ENCODE measurements around the gene SORBS1.

The SORBS1 gene

DNA sequence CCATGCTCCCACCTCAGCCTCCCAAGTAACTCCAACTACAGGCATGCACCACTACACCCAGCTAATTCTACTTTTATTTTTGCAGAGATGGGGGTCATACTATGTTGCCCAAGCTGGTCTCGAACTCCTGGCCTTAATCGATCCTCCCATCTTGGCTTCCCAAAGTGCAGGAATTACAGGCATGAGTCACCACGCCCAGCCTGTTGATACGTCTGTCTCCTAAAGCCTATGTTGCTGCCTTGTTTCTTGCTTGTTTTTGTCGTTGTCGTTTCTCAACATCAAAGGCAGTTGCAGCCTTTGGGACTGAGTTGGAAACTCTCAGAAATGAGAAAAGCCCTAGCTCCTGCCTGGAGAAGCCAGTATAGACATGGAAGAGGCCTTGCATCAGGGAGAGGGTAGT, 49.9 kb downstream of the SORBS1 start:
- Histone ChIP-seq H3K27ac (ENCODE audit: extremely low read depth, low read depth, low read length) (no peak overlapping the region), H3K4me1 (ENCODE audit: control insufficient read depth, insufficient read depth, low read length) (0 out of 2 replicates have a peak, but pooled peaks cover 1% of the 10 kb centered on the region), H3K9me3 (ENCODE audit: control insufficient read depth, insufficient read depth, low read depth, low read length) (no peaks in the 10 kb centered on the region), H3K36me3 (ENCODE audit: control insufficient read depth in 2 of 2, insufficient read depth in 1 of 2, low read length in 2 of 2) (no peaks in the 10 kb centered on the region), H3K4me3 (ENCODE audit: low read depth, low read length) (no peak overlapping the region)
- CTCF ChIA-PET = interaction anchor here (0.6 kb wide), 1 partner anchor 379 kb away, joined by 3 read pairs; no protein-coding TSS in a partner anchor
- TF ChIP-seq ZNF768 (tag by site-specific recombination; IDR thresholded peaks at IDR 0.05) (no peak), SCRT2 (tag by site-specific recombination; IDR thresholded peaks at IDR 0.05) (peak; percentile 91)
- POLR2A ChIA-PET = no interaction called here

DNA sequence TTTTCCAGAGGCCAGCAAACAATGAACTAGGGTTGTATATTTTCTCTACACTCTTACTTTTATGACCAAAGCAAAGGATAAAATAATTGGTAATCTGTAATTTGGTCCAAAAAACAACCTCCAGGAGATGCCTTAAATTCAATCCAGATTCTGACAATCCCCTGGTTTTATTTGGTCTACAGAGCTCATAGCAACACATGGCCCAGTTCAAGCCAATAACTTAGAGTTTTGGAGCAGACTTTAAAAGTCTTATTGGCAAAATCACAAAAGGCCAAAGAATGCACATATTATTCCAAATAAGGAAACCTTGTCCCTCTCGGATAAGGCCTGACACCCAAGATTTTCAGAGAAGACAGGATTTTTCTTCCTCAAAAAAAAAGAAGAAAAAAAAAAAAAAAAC, 51.9 kb downstream of the SORBS1 start:
- Histone ChIP-seq H3K9me3 (ENCODE audit: control insufficient read depth, insufficient read depth, low read depth, low read length) (no peaks in the 10 kb centered on the region), H3K4me1 (ENCODE audit: control insufficient read depth, insufficient read depth, low read length) (peaks cover 10% of the 10 kb centered on the region; the same call in 1 of the 2 replicates), H3K27ac (ENCODE audit: extremely low read depth, low read depth, low read length) (no peak overlapping the region), H3K4me3 (ENCODE audit: low read depth, low read length) (no peak overlapping the region), H3K36me3 (ENCODE audit: control insufficient read depth in 2 of 2, insufficient read depth in 1 of 2, low read length in 2 of 2) (no peaks in the 10 kb centered on the region)
- TF ChIP-seq ZNF239 (tag by site-specific recombination; IDR thresholded peaks at IDR 0.05) = no peak
- TF ChIP-seq SP7 (tag by site-specific recombination; IDR thresholded peaks at IDR 0.05) = no peak
- TF ChIP-seq ZNF394 (tag by site-specific recombination; IDR thresholded peaks at IDR 0.05; ENCODE audit: borderline replicate concordance) = no peak
- TF ChIP-seq ZNF391 (tag by site-specific recombination; IDR thresholded peaks at IDR 0.05; ENCODE audit: borderline replicate concordance, low read depth) = no peak
- no peak for TF ChIP-seq ZBTB17 (tag by site-specific recombination; IDR thresholded peaks at IDR 0.05)
- no peak for TF ChIP-seq ZNF19 (tag by site-specific recombination; IDR thresholded peaks at IDR 0.05; ENCODE audit: low read depth)
- no peak for TF ChIP-seq ZFP37 (tag by site-specific recombination; IDR thresholded peaks at IDR 0.05)
- TF ChIP-seq, protein P1, sequence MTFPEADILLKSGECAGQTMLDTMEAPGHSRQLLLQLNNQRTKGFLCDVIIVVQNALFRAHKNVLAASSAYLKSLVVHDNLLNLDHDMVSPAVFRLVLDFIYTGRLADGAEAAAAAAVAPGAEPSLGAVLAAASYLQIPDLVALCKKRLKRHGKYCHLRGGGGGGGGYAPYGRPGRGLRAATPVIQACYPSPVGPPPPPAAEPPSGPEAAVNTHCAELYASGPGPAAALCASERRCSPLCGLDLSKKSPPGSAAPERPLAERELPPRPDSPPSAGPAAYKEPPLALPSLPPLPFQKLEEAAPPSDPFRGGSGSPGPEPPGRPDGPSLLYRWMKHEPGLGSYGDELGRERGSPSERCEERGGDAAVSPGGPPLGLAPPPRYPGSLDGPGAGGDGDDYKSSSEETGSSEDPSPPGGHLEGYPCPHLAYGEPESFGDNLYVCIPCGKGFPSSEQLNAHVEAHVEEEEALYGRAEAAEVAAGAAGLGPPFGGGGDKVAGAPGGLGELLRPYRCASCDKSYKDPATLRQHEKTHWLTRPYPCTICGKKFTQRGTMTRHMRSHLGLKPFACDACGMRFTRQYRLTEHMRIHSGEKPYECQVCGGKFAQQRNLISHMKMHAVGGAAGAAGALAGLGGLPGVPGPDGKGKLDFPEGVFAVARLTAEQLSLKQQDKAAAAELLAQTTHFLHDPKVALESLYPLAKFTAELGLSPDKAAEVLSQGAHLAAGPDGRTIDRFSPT (tag by site-specific recombination; IDR thresholded peaks at IDR 0.05) = no peak
- no peak for TF ChIP-seq ZNF423 (tag by site-specific recombination; IDR thresholded peaks at IDR 0.05)
- TF ChIP-seq SP3 (tag by site-specific recombination; IDR thresholded peaks at IDR 0.05) = no peak
- TF ChIP-seq BCL11B (tag by site-specific recombination; IDR thresholded peaks at IDR 0.05; ENCODE audit: low read depth) = no peak
- no peak for TF ChIP-seq ZNF610 (tag by site-specific recombination; IDR thresholded peaks at IDR 0.05; ENCODE audit: borderline replicate concordance)
- no peak for TF ChIP-seq KLF7 (tag by site-specific recombination; IDR thresholded peaks at IDR 0.05; ENCODE audit: borderline replicate concordance)
- TF ChIP-seq ZNF514 (tag by site-specific recombination; IDR thresholded peaks at IDR 0.05) = no peak
- no peak for TF ChIP-seq SCRT1 (tag by site-specific recombination; IDR thresholded peaks at IDR 0.05; ENCODE audit: borderline replicate concordance)
- TF ChIP-seq ZNF776 (tag by site-specific recombination; IDR thresholded peaks at IDR 0.05; ENCODE audit: borderline replicate concordance) = no peak
- ChIA-PET POLR2A (interaction anchor here (0.7 kb wide), 1 partner anchor 11 kb away, joined by 5 read pairs; no protein-coding TSS in a partner anchor), CTCF (no interaction called here)

DNA sequence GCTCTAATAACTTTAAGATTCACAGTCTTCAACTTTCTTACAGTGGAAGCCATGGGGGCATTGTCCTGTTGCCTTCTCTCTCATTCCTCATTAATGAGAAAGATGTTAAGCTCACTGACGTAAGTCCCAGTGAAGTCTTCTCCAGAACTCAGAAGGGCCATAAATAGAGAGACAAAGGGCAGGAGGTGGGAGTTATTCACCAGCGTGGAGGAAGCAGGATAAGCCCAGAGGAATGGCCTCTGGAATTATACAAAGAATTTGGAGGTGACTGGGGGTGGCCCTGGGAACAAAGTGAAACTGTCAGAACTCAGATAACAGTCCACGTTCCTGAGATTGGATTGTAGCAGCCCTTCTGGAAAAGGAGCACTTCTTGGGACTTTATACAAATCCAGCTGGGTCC, 52.4 kb downstream of the SORBS1 start:
- no peak overlapping the region for H3K27ac ChIP-seq (ENCODE audit: extremely low read depth, low read depth, low read length)
- no peaks in the 10 kb centered on the region for H3K36me3 ChIP-seq (ENCODE audit: control insufficient read depth in 2 of 2, insufficient read depth in 1 of 2, low read length in 2 of 2)
- peaks cover 10% of the 10 kb centered on the region; the same call in 1 of the 2 replicates for H3K4me1 ChIP-seq (ENCODE audit: control insufficient read depth, insufficient read depth, low read length)
- ChIA-PET CTCF (interaction anchor here (0.7 kb wide), 2 partner anchors 39 to 135 kb away, joined by 3 to 4 read pairs; no protein-coding TSS in a partner anchor), POLR2A (interaction anchor here (0.7 kb wide), 1 partner anchor 11 kb away, joined by 5 read pairs; no protein-coding TSS in a partner anchor)
- no peaks in the 10 kb centered on the region for H3K9me3 ChIP-seq (ENCODE audit: control insufficient read depth, insufficient read depth, low read depth, low read length)
- H3K4me3 ChIP-seq (ENCODE audit: low read depth, low read length) = no peak overlapping the region
- TF ChIP-seq ZNF274 (IDR thresholded peaks at IDR 0.05; ENCODE audit: low read length) (no peak), ZNF274 (tag by site-specific recombination; IDR thresholded peaks at IDR 0.05; ENCODE audit: borderline replicate concordance) (no peak), PRDM1 (tag by site-specific recombination; IDR thresholded peaks at IDR 0.05) (no peak), ZBTB48 (tag by site-specific recombination; IDR thresholded peaks at IDR 0.05) (no peak)
- TF ChIP-seq, protein P2, sequence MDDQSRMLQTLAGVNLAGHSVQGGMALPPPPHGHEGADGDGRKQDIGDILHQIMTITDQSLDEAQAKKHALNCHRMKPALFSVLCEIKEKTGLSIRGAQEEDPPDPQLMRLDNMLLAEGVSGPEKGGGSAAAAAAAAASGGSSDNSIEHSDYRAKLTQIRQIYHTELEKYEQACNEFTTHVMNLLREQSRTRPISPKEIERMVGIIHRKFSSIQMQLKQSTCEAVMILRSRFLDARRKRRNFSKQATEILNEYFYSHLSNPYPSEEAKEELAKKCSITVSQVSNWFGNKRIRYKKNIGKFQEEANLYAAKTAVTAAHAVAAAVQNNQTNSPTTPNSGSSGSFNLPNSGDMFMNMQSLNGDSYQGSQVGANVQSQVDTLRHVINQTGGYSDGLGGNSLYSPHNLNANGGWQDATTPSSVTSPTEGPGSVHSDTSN (CRISPR knock-in tag; IDR thresholded peaks at IDR 0.05) = no peak
- TF ChIP-seq, protein P3, sequence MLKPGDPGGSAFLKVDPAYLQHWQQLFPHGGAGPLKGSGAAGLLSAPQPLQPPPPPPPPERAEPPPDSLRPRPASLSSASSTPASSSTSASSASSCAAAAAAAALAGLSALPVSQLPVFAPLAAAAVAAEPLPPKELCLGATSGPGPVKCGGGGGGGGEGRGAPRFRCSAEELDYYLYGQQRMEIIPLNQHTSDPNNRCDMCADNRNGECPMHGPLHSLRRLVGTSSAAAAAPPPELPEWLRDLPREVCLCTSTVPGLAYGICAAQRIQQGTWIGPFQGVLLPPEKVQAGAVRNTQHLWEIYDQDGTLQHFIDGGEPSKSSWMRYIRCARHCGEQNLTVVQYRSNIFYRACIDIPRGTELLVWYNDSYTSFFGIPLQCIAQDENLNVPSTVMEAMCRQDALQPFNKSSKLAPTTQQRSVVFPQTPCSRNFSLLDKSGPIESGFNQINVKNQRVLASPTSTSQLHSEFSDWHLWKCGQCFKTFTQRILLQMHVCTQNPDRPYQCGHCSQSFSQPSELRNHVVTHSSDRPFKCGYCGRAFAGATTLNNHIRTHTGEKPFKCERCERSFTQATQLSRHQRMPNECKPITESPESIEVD (tag by site-specific recombination; IDR thresholded peaks at IDR 0.05) = no peak
- TF ChIP-seq, protein P4, sequence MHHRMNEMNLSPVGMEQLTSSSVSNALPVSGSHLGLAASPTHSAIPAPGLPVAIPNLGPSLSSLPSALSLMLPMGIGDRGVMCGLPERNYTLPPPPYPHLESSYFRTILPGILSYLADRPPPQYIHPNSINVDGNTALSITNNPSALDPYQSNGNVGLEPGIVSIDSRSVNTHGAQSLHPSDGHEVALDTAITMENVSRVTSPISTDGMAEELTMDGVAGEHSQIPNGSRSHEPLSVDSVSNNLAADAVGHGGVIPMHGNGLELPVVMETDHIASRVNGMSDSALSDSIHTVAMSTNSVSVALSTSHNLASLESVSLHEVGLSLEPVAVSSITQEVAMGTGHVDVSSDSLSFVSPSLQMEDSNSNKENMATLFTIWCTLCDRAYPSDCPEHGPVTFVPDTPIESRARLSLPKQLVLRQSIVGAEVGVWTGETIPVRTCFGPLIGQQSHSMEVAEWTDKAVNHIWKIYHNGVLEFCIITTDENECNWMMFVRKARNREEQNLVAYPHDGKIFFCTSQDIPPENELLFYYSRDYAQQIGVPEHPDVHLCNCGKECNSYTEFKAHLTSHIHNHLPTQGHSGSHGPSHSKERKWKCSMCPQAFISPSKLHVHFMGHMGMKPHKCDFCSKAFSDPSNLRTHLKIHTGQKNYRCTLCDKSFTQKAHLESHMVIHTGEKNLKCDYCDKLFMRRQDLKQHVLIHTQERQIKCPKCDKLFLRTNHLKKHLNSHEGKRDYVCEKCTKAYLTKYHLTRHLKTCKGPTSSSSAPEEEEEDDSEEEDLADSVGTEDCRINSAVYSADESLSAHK (tag by site-specific recombination; IDR thresholded peaks at IDR 0.05) = no peak

Measured in HEK293 (cell line).